Measurements from ENCODE around the gene UBE3D. TPM values are rescaled to one million over a fixed set of nuclear protein-coding genes. Genes with fewer than 3 reads are reported as not detected.

Gene UBE3D
- total RNA-seq, 1 experiment from 2014 or later, result 14.0 TPM

- no peak for ATAC-seq
- H3K4me3 Mint-ChIP-seq, result no peak overlapping the region
- DNase-seq (ENCODE audit: low spot score), result no peak
- TF ChIP-seq ATF2 (CRISPR knock-in tag; IDR thresholded peaks at IDR 0.05; ENCODE audit: borderline replicate concordance, low read depth) (no peak), MAX (CRISPR knock-in tag; IDR thresholded peaks at IDR 0.05) (no peak), FOXJ3 (CRISPR knock-in tag; IDR thresholded peaks at IDR 0.05; ENCODE audit: borderline replicate concordance) (no peak), ATF1 (CRISPR knock-in tag; IDR thresholded peaks at IDR 0.05) (no peak), NR1H2 (CRISPR knock-in tag; IDR thresholded peaks at IDR 0.05) (no peak), PREB (CRISPR knock-in tag; IDR thresholded peaks at IDR 0.05; ENCODE audit: borderline replicate concordance) (no peak)
- no peaks in the 10 kb centered on the region for H3K36me3 Mint-ChIP-seq
- no peaks in the 10 kb centered on the region for H3K9me3 Mint-ChIP-seq
- POLR2A ChIA-PET, result no interaction called here
- H3K27ac Mint-ChIP-seq, result no peak overlapping the region
- no peaks in the 10 kb centered on the region for H3K27me3 Mint-ChIP-seq (ENCODE audit: low read depth)
- no peaks in the 10 kb centered on the region for H3K4me1 Mint-ChIP-seq
- CTCF ChIA-PET, result no interaction called here
These were observed 186.8 kb downstream of the UBE3D start for GRCh38 chr6:82878812-82879211.

- no peaks in the 10 kb centered on the region for H3K27me3 Mint-ChIP-seq (ENCODE audit: low read depth)
- H3K36me3 Mint-ChIP-seq, result no peaks in the 10 kb centered on the region
- POLR2A ChIA-PET, result no interaction called here
- no peak overlapping the region for H3K27ac Mint-ChIP-seq
- H3K9me3 Mint-ChIP-seq, result no peaks in the 10 kb centered on the region
- no peaks in the 10 kb centered on the region for H3K4me1 Mint-ChIP-seq
- ATAC-seq, result no peak
- DNase-seq (ENCODE audit: low spot score), result no peak
- no peak overlapping the region for H3K4me3 Mint-ChIP-seq
- TF ChIP-seq ZSCAN18 (CRISPR knock-in tag; IDR thresholded peaks at IDR 0.05), result no peak
- TF ChIP-seq SMAD3 (CRISPR knock-in tag; IDR thresholded peaks at IDR 0.05; ENCODE audit: borderline replicate concordance), result no peak
- no peak for TF ChIP-seq GTF2I (CRISPR knock-in tag; conservative IDR thresholded peaks at IDR 0.05)
- no peak for TF ChIP-seq ELF4 (CRISPR knock-in tag; IDR thresholded peaks at IDR 0.05; ENCODE audit: low read depth)
- TF ChIP-seq MLX (CRISPR knock-in tag; IDR thresholded peaks at IDR 0.05), result no peak
- TF ChIP-seq FOXP1 (CRISPR knock-in tag; IDR thresholded peaks at IDR 0.05; ENCODE audit: borderline replicate concordance), result no peak
- TF ChIP-seq FOXP4 (CRISPR knock-in tag; IDR thresholded peaks at IDR 0.05), result no peak
- no peak for TF ChIP-seq CDX4 (CRISPR knock-in tag; IDR thresholded peaks at IDR 0.05; ENCODE audit: borderline replicate concordance)
- CTCF ChIA-PET, result no interaction called here
These were observed 188.1 kb downstream of the UBE3D start for GRCh38 chr6:82877213-82878195.
